SK-N-SH treated with all-trans-retinoic acid at 6 μM for 48 hours (cell line): ENCODE measurements around the gene CHRM4.
"Not testable (repeated sequence)": the region's sequence is repeated elsewhere in the genome, so short reads cannot be mapped to it uniquely, and the experiment has no call there.

ENCODE experiments used
- ATAC-seq: fragments of 200-7000 bp; cut with Tn5 transposase; 3 replicates; pipeline ENCODE4 v1.9.1; 2020; ENCODE audit warnings: mild to moderate bottlenecking, moderate library complexity
- BACH2 ChIP-seq: fragments of 250-450 bp; sonication (Bioruptor Pico); IDR thresholded peaks from 2 replicates; pipeline ENCODE4 v1.9.0; 2021; ENCODE audit warnings: mild to moderate bottlenecking, borderline replicate concordance
- CREB5 ChIP-seq: fragments of 250-450 bp; sonication (Bioruptor Pico); IDR thresholded peaks from 2 replicates; pipeline ENCODE4 v1.5.1; 2020; ENCODE audit warnings: low read depth, mild to moderate bottlenecking, moderate library complexity
- CSDC2 ChIP-seq: fragments of 250-450 bp; sonication (Bioruptor Pico); IDR thresholded peaks from 2 replicates; pipeline ENCODE4 v1.5.0; 2020; ENCODE audit warnings: mild to moderate bottlenecking, moderate library complexity
- CSRNP3 ChIP-seq: fragments of 250-450 bp; sonication (Bioruptor Pico); IDR thresholded peaks from 2 replicates; pipeline ENCODE4 v1.5.1; 2021; ENCODE audit warnings: mild to moderate bottlenecking, moderate library complexity
- ISL1 ChIP-seq: fragments of 250-450 bp; sonication (Bioruptor Pico); IDR thresholded peaks from 2 replicates; pipeline ENCODE4 v2.1.2; 2022; ENCODE audit warnings: mild to moderate bottlenecking, moderate library complexity
- OSR1 ChIP-seq: fragments of 250-450 bp; sonication (Bioruptor Pico); IDR thresholded peaks from 2 replicates; pipeline ENCODE4 v1.8.0; 2022; ENCODE audit warnings: moderate library complexity, mild to moderate bottlenecking, inconsistent platforms
- POU6F1 ChIP-seq: fragments of 250-450 bp; sonication (Bioruptor Pico); IDR thresholded peaks from 2 replicates; pipeline ENCODE4 v1.8.0; 2021; ENCODE audit warnings: low read depth, mild to moderate bottlenecking, moderate library complexity, borderline replicate concordance
- PPARA ChIP-seq: fragments of 250-450 bp; sonication (Bioruptor Pico); IDR thresholded peaks from 2 replicates; pipeline ENCODE4 v1.5.0; 2020; ENCODE audit warnings: mild to moderate bottlenecking, borderline replicate concordance
- RARB ChIP-seq: fragments of 250-450 bp; sonication (Bioruptor Pico); IDR thresholded peaks from 2 replicates; pipeline ENCODE4 v1.8.0; 2021; ENCODE audit warnings: mild to moderate bottlenecking, moderate library complexity
- SNAI2 ChIP-seq: fragments of 250-450 bp; sonication (Bioruptor Pico); IDR thresholded peaks from 2 replicates; pipeline ENCODE4 v1.5.0; 2020; ENCODE audit warnings: mild to moderate bottlenecking, moderate library complexity
- TCF4 ChIP-seq: fragments of 250-450 bp; sonication (Bioruptor Pico); IDR thresholded peaks from 2 replicates; pipeline ENCODE4 v1.8.0; 2021; ENCODE audit warnings: mild to moderate bottlenecking, moderate library complexity, borderline replicate concordance
- TSHZ2 ChIP-seq: fragments of 250-450 bp; sonication (Bioruptor Pico); IDR thresholded peaks from 2 replicates; pipeline ENCODE4 v1.5.0; 2020; ENCODE audit warnings: mild to moderate bottlenecking, moderate library complexity
- ZC3H10 ChIP-seq: fragments of 250-450 bp; sonication (Bioruptor Pico); IDR thresholded peaks from 2 replicates; pipeline ENCODE4 v1.5.1; 2021; ENCODE audit warnings: mild to moderate bottlenecking, moderate library complexity
- ZFP3 ChIP-seq: fragments of 250-450 bp; sonication (Bioruptor Pico); IDR thresholded peaks from 2 replicates; pipeline ENCODE4 v1.5.0; 2020; ENCODE audit warnings: mild to moderate bottlenecking, moderate library complexity
- ZFP30 ChIP-seq: fragments of 450-650 bp; formaldehyde crosslinking; IDR thresholded peaks from 2 replicates; pipeline ENCODE4 v1.5.0; 2022; ENCODE audit warnings: mild to moderate bottlenecking, moderate library complexity
- ZNF565 ChIP-seq: fragments of 450-650 bp; formaldehyde crosslinking; conservative IDR thresholded peaks from 2 replicates; pipeline ENCODE4 v1.5.0; 2020; ENCODE audit warnings: low read depth, mild to moderate bottlenecking, moderate library complexity
- ZNF70 ChIP-seq: fragments of 450-650 bp; formaldehyde crosslinking; IDR thresholded peaks from 2 replicates; pipeline ENCODE4 v1.5.0; 2020; ENCODE audit warnings: mild to moderate bottlenecking, moderate library complexity

CHRM4 gene

GRCh38 chr11:46373787-46374740 lies 17.5 kb downstream of the CHRM4 start (continued):
- TF ChIP-seq BACH2 (CRISPR knock-in tag), result no peak

GRCh38 chr11:46372501-46372900 lies 19.1 kb downstream of the CHRM4 start:
- ATAC-seq, result not testable (repeated sequence)

- TF ChIP-seq POU6F1 (CRISPR knock-in tag), result no peak
- no peak for TF ChIP-seq OSR1 (CRISPR knock-in tag)
- ATAC-seq, result no peak
These were observed 19.5 kb downstream of the CHRM4 start for GRCh38 chr11:46372086-46372485.

- not testable (repeated sequence) for ATAC-seq
These were observed 20.3 kb downstream of the CHRM4 start for GRCh38 chr11:46371262-46371661.

GRCh38 chr11:46370253-46370652 lies 21.3 kb downstream of the CHRM4 start:
- no peak for ATAC-seq
- no peak for TF ChIP-seq CSDC2 (CRISPR knock-in tag)
- TF ChIP-seq ZNF565 (CRISPR knock-in tag), result no peak
- TF ChIP-seq ZC3H10, result no peak
- TF ChIP-seq PPARA (CRISPR knock-in tag), result no peak
- TF ChIP-seq CREB5, result no peak
- no peak for TF ChIP-seq POU6F1 (CRISPR knock-in tag)
- no peak for TF ChIP-seq ZNF70 (CRISPR knock-in tag)
- TF ChIP-seq OSR1 (CRISPR knock-in tag), result no peak
- TF ChIP-seq ISL1 (CRISPR knock-in tag), result no peak
- TF ChIP-seq, all 23 proteins: peak for 0

- ATAC-seq, result peak; percentile 90
- TF ChIP-seq ZC3H10 (no peak), RARB (no peak), SNAI2 (CRISPR knock-in tag) (no peak), ZFP30 (no peak), TCF4 (CRISPR knock-in tag) (no peak), CSDC2 (CRISPR knock-in tag) (no peak), CSRNP3 (CRISPR knock-in tag) (no peak), TSHZ2 (CRISPR knock-in tag) (no peak), ZFP3 (no peak)
These were observed 22.0 kb downstream of the CHRM4 start for GRCh38 chr11:46369458-46370152.
